SJSA1 (cell line): ENCODE measurements around the gene BOC. TPM values are rescaled to one million over a fixed set of nuclear protein-coding genes. Genes with fewer than 3 reads are reported as not detected.

Source experiments
- DNase-seq, 2 experiments: peaks; one replicate each; pipeline ENCODE4 v3.0.0-alpha.2; 2015 to 2020; ENCODE audit warnings: low spot score in 2 of 2, low read depth in 1 of 2
- H3K27ac ChIP-seq: fragments of 250-450 bp; sonication (Bioruptor Pico); 2 replicates; pipeline ENCODE4 v1.5.1; 2020; ENCODE audit warnings: mild to moderate bottlenecking, moderate library complexity
- H3K27me3 ChIP-seq: fragments of 250-450 bp; sonication (Bioruptor Pico); replicated peaks from 2 replicates; pipeline ENCODE4 v1.5.1; 2020; ENCODE audit warnings: mild to moderate bottlenecking, moderate library complexity
- H3K36me3 ChIP-seq: fragments of 250-450 bp; sonication (Bioruptor Pico); 2 replicates; pipeline ENCODE4 v1.5.1; 2020; ENCODE audit warnings: mild to moderate bottlenecking
- H3K4me1 ChIP-seq: fragments of 250-450 bp; sonication (Bioruptor Pico); replicated peaks from 2 replicates; pipeline ENCODE4 v1.6.1; 2021; ENCODE audit warnings: mild to moderate bottlenecking
- H3K4me3 ChIP-seq: fragments of 250-450 bp; sonication (Bioruptor Pico); 2 replicates; pipeline ENCODE4 v1.5.1; 2020; ENCODE audit warnings: mild to moderate bottlenecking
- H3K9me3 ChIP-seq: fragments of 250-450 bp; sonication (Bioruptor Pico); replicated peaks from 2 replicates; pipeline ENCODE4 v1.5.1; 2020; ENCODE audit warnings: mild to moderate bottlenecking
- total RNA-seq: library from RNA; depleted of rRNA; stranded (reverse); fragments of >200 nt; shearing (Covaris generic); gene quantifications from 2 replicates; pipeline ENCODE4 v1.2.3, GENCODE V29; 2014

BOC gene
- total RNA-seq, 1 experiment from 2014 or later, result 0.26 TPM

DNA sequence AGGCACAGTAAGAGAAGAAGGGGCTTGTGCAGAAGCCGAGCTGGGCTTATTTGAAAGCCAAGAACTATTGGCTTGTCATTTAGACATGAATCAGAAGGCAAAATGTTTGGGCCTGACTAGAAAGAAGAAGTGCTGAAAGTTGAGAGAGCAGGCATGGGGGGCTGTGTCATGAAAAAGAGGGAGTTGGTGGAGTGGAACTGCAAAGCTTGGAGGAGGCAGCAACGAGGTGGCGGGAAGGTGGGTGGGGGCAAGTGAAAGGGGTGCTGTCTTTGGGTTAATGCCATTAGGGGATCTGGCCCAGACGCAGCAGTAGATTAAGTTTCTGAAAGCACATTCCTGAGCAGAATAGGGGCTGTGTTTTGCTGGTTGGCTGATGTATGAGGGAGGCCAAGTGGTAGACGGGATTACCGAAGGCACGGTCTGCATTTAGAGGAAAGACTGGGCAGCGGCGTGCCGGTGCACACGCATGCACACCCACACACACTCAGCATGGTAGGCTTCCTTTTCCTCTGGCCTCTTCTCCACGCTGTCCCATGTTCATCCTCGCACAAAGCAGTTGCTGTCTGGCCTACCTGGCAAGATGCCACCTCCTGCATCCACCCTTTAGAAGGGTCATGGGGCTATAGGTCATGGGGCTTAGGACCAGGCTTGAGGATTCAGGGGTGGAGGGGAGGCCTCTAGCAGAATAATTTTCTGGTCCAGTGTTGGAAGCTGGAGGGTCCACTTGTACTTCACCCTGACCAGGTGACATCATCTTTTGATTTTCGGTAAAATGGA lies 43.0 kb downstream of the BOC start:
- H3K27ac ChIP-seq, result no peak overlapping the region
- H3K4me1 ChIP-seq, result no peaks in the 10 kb centered on the region
- no peak for DNase-seq
- H3K36me3 ChIP-seq, result no peaks in the 10 kb centered on the region
- H3K27me3 ChIP-seq, result no peaks in the 10 kb centered on the region
- no peaks in the 10 kb centered on the region for H3K9me3 ChIP-seq
- no peak overlapping the region for H3K4me3 ChIP-seq

DNA sequence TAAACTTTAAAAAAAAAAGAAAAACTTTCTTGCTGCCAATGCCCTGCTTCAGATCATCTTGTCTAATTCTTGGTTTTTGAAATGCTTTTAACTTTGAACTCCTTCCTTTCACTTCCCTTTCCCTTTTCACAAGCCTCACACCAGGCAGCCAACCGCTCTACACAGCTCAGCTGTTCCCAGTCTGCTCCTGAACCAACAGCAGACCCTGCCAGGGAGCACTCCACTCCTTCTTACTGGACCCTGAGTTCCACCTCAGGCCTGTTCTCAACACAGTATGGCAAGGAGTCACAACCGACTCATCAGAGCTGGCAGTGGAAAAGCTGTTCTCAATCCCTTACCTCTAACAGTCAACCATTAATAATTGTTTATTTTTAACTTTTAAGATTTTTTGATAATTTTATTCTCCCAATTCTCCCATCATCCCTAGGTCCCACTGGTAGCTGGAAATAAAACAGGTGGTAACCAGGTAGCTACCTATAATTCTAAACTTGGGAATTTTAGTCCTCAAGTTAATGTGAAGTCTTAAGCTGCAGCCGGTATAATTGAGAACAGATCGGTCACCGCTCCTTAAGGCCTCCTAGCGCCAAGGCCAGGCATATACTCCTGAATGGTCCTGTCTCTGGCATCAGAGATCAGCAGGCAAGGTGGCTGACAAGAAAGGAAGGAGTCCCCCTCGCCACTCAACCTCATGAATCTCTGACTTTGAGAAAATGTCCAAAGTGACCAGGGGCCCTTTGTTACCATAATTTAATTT lies 43.9 kb downstream of the BOC start:
- H3K4me3 ChIP-seq, result no peak overlapping the region
- DNase-seq, result no peak
- H3K27ac ChIP-seq, result no peak overlapping the region
- no peaks in the 10 kb centered on the region for H3K36me3 ChIP-seq
- no peaks in the 10 kb centered on the region for H3K4me1 ChIP-seq
- no peaks in the 10 kb centered on the region for H3K27me3 ChIP-seq
- H3K9me3 ChIP-seq, result no peaks in the 10 kb centered on the region

DNA sequence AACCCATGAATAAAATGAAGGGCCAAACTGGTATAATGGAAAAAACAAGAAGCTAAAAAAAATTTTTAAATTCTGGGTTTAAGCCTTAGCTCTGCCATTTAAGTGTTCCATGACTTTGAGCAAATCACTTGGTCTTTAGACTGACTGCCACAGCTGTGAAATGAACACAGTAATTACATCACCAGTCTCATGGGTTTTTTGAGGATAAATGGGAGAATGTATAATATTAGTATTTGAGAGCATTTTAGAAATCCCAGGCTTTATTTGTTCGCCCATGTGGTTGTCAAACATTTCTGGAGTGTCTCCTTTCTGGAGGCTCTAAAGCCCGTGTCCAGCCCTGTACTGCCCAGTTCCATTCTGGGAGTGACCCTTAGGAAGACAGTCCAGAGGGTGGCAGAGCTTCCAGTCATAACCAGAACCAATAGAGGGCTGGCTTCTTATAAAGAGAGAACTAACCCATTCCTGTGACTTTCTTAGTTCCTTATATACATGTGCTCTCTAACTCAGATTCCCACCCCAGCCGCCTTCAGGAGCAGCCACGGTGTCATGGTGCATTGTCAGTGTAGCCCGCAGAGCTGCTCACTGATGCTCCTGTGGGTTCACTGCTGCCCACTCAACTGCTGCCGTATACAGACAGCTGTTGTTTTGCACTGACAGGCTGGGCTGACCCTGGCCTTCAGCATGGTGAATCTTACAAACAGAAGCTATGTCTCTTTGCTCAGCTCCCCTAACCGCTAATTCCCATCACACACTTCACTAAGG lies 44.7 kb downstream of the BOC start:
- Histone ChIP-seq H3K36me3 (no peaks in the 10 kb centered on the region), H3K4me3 (no peak overlapping the region), H3K9me3 (no peaks in the 10 kb centered on the region), H3K27ac (no peak overlapping the region), H3K27me3 (no peaks in the 10 kb centered on the region), H3K4me1 (no peaks in the 10 kb centered on the region)
- DNase-seq, result no peak

DNA sequence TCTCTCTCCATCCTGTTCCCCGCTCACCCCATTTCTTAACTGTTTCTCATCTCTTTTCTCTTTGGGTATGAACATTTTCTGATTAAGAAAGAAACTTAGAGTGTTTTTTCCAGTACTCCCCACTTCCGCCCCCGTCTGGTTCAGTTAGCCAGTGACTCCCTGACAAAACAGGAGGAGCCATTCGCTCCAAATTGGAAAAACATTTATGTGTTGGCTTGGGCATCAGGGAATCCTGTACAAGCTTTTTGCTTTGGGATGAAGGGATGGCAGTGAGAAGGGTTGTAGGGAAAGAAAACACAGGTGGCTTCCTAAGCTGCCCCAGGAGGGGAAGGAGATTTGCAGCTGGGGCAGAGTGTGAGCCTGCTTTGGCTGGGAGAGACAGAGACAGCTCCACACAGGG lies 47.0 kb downstream of the BOC start:
- H3K4me1 ChIP-seq, result no peaks in the 10 kb centered on the region
- H3K36me3 ChIP-seq, result no peaks in the 10 kb centered on the region
- no peak overlapping the region for H3K4me3 ChIP-seq
- no peaks in the 10 kb centered on the region for H3K9me3 ChIP-seq
- H3K27ac ChIP-seq, result no peak overlapping the region
- DNase-seq, result no peak
- no peaks in the 10 kb centered on the region for H3K27me3 ChIP-seq

DNA sequence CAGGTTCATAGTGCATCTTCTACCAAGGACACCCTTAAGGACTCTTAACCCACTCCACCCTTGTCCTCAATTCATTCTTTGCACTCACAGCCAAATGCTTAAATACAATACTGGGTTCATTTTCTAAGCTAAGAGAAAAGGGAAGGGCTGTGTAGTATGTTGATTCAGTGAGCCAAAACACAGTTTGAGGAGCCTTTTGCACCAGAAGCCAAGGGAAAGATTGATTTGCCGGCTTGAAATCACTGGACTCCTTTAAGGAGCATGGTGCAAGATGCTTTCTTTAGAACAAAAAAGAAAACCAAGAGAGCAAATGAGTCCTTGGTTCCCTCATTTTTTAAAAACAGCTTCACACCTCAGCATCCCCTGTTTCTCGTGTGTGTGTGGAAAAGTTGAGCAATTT lies 47.8 kb downstream of the BOC start:
- Histone ChIP-seq H3K4me1 (no peaks in the 10 kb centered on the region), H3K9me3 (no peaks in the 10 kb centered on the region), H3K36me3 (no peaks in the 10 kb centered on the region), H3K4me3 (no peak overlapping the region), H3K27ac (no peak overlapping the region), H3K27me3 (no peaks in the 10 kb centered on the region)
- no peak for DNase-seq

DNA sequence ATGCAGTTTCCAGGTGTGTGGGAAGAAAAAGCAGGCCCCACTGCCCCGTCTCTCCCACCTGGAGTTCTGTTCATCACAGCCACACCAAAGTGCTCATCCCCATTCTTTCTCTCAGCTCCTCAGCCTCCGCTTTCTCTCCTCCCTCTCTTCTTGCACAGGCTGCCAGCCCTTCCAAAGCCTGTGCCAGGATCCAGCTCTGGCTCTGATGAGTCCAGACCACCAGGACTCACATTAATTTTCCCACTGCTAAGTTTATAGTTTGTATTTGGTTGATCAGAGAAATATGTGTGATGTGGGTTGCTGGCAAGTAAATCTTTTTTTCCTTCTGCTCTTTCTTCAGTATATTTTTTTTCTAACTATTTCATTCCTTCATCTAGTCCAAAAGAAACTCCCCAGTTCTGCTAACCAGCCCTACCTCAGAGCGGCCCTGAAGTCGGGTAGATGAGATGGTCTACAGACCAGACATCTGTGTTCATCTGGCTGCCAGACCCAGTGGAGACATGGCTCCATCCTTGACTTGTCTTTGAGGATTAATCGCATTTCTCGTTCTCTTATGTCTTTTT lies 49.8 kb downstream of the BOC start:
- Histone ChIP-seq H3K4me1 (no peaks in the 10 kb centered on the region), H3K27me3 (no peaks in the 10 kb centered on the region), H3K36me3 (no peaks in the 10 kb centered on the region), H3K27ac (no peak overlapping the region), H3K4me3 (no peak overlapping the region), H3K9me3 (no peaks in the 10 kb centered on the region)
- DNase-seq, result no peak

DNA sequence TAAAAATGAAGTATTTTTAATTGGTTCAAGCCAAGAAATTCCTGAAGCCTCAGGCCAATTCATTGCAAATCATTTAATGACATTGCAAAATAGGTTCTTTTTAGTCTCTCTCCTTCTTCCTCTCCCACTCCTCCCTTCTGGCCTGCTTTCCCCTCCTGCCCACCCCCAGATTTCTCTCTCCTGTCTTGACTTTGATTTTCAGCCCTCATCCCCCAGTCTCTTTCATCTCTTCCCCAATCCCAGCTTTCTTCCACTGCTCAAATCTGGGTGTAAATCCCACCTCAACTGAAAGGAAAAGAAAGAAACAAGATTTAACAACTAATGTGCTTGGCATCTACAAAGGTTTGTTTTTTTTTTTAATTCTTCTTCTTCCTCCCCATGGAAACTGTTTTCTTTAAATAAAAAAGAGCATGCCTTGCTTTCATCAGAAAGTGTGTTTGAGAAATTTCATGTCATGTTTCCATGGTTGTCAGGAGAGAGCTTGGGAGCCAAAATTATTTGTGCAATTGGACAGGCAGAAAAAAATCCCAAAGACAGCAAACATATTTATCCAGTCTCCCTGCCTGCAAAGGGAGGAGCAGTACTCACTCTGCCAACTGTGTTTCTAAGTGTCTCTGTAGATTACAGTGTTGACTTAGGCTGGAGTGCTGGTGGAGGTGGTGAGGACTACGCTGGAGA lies 50.4 kb downstream of the BOC start:
- no peak overlapping the region for H3K27ac ChIP-seq
- H3K9me3 ChIP-seq, result no peaks in the 10 kb centered on the region
- H3K36me3 ChIP-seq, result no peaks in the 10 kb centered on the region
- H3K4me3 ChIP-seq, result no peak overlapping the region
- no peaks in the 10 kb centered on the region for H3K4me1 ChIP-seq
- no peak for DNase-seq
- no peaks in the 10 kb centered on the region for H3K27me3 ChIP-seq

DNA sequence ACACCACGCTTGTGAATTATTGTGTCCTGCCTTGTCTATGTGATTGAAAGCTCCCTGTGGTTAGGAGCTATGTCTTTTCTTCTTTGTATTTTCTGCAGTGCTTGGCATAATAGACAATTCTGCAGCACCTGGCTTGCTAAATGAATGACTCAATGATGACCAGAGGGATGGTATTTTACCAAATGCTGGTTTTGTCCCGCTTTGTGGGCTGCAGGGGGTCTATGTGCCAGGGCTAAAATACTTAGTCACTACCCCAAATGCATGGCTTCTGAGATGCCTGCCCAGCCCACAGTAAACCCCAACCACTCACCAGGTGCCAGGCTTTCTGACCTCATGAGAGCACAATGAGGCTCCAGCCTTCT lies 50.9 kb downstream of the BOC start:
- no peaks in the 10 kb centered on the region for H3K4me1 ChIP-seq
- no peak overlapping the region for H3K4me3 ChIP-seq
- no peaks in the 10 kb centered on the region for H3K9me3 ChIP-seq
- H3K27ac ChIP-seq, result no peak overlapping the region
- DNase-seq, result no peak
- no peaks in the 10 kb centered on the region for H3K36me3 ChIP-seq
- no peaks in the 10 kb centered on the region; the same call in 1 of the 2 replicates for H3K27me3 ChIP-seq

DNA sequence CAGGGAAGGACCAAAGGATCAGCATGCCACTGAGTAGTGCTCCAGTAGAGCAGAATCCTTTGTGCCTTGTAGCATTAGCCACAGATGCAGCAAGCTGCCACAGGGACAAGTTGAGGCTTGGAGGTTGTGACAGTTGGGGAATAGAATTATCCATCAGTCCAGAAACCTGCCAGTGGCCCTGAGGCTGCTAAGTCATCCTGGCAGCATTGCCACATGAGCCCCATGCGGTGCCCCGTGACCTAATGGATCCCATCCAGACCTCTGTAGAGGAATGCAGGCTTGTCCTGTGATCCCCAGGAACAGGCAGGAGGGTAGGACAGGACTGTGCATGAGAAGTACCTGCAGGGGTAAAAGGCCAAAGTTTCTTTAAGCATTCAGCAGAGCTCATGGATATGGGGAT lies 51.7 kb downstream of the BOC start:
- no peak overlapping the region for H3K27ac ChIP-seq
- H3K36me3 ChIP-seq, result no peaks in the 10 kb centered on the region
- no peak for DNase-seq
- no peaks in the 10 kb centered on the region for H3K4me1 ChIP-seq
- H3K27me3 ChIP-seq, result no peaks in the 10 kb centered on the region; the same call in 1 of the 2 replicates
- no peak overlapping the region for H3K4me3 ChIP-seq
- H3K9me3 ChIP-seq, result no peaks in the 10 kb centered on the region

DNA sequence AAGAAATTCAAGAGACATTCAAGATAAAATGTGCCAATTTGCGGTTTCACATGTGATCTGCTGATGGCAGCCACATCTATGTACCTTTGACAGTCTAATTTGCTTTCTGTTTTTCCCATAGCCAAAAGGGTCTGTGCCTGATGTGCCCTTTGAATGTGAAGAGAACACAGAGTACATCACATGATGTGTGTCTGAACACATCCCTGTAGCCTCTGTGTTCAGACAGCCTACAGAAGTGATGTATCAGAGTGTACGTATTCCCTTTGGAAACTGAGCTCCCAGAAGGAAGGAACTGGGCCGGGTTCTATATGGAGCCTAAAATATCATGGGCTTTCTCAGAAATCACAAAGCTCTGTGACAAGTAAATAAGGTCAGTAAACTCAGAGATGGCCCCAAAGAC lies 52.4 kb downstream of the BOC start:
- H3K9me3 ChIP-seq, result no peaks in the 10 kb centered on the region
- no peak overlapping the region for H3K4me3 ChIP-seq
- no peak for DNase-seq
- no peaks in the 10 kb centered on the region; the same call in 1 of the 2 replicates for H3K27me3 ChIP-seq
- H3K4me1 ChIP-seq, result no peaks in the 10 kb centered on the region
- no peaks in the 10 kb centered on the region for H3K36me3 ChIP-seq
- H3K27ac ChIP-seq, result no peak overlapping the region

DNA sequence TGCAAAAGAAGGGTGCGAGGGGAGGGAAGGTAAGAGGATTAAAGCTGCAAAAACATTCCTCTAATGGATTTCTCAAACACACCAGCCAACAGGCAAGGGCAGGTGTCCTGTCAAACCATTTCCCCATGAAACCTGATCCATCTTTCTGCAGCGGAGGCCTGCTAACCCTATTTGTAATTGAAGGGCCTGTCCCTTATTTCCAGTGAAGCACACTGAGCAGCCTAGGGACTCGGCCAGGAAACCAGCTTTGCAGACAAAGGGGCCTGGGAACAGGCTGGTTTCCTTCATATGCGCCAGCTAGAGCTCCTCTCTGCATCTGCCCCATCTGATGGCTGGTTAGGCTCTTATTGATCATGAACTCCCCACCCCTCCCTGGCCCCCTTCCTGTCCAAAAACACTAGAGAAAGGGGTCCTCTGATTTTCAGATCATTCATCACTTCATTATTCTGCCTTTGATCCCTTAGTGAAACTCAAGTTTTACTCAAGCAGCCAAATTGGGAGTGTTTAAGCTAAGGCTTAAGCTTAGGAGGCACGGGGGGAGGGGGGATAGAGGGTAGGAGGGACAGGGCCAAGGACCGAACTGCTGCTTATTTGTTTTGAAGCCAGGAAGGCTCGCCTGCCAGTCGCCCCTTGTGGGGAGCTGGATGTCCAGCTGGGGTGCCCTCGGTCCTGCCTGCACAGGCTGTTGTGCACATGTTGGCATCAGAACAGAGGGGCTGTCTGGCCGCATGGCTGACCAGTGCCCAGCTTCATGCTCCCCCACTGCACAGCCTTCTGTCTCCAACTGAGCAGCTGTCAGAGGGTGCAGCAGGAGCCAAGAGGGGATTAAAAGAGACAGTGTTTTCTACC lies 53.1 kb downstream of the BOC start:
- no peaks in the 10 kb centered on the region; the same call in 1 of the 2 replicates for H3K27me3 ChIP-seq
- H3K36me3 ChIP-seq, result no peaks in the 10 kb centered on the region
- no peak overlapping the region for H3K4me3 ChIP-seq
- no peak overlapping the region for H3K27ac ChIP-seq
- DNase-seq, result no peak
- no peaks in the 10 kb centered on the region for H3K9me3 ChIP-seq
- H3K4me1 ChIP-seq, result no peaks in the 10 kb centered on the region

DNA sequence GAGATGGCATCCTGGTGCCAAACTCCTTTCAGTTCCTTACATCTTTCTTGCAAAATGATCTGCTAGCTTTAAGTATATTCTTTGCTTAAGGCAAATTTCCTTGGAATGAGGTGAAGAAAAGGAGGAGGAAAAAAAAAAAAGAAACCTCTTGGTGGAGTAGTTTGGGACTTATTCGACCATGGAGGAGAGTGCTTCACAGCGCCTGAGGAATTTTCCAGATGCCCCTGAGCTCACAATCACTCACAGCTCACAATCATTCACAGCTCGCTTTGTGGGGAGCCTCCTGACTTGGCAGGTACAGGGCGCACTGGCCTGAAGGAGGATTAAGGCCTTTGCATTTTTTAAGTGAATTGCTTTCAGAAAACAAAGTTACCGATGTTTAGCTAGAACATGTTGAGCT lies 53.9 kb downstream of the BOC start:
- DNase-seq, result no peak
- Histone ChIP-seq H3K4me3 (no peak overlapping the region), H3K4me1 (no peaks in the 10 kb centered on the region), H3K36me3 (no peaks in the 10 kb centered on the region), H3K27me3 (no peaks in the 10 kb centered on the region; the same call in 1 of the 2 replicates), H3K9me3 (no peaks in the 10 kb centered on the region), H3K27ac (no peak overlapping the region)

DNA sequence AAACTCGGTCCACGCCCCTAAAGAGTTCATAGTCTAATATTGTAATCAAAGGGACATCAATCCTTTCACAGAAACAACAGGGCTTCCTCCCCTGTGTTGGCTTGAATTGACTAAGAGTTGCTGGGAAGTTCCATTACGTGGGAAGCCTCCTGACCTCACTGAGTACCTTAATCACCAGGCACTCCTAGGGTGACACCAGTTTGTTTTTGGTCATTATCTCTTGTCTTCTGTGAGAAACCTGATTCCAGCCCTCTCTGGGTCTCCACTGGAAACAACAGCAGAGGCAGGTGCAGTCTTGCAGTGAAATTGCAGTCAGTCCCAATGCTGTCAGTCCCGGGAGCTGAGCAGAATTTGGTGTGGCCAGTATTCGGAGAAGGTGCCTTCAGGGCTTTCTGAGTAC lies 55.4 kb downstream of the BOC start:
- H3K9me3 ChIP-seq, result no peaks in the 10 kb centered on the region
- DNase-seq, result no peak
- H3K27me3 ChIP-seq, result no peaks in the 10 kb centered on the region; the same call in 1 of the 2 replicates
- H3K4me3 ChIP-seq, result no peak overlapping the region
- H3K4me1 ChIP-seq, result no peaks in the 10 kb centered on the region
- no peaks in the 10 kb centered on the region for H3K36me3 ChIP-seq
- H3K27ac ChIP-seq, result no peak overlapping the region
